C4-2B (cell line): ENCODE measurements around the gene ORM2.

Experiments used
- H3K27ac ChIP-seq: fragments of 450-650 bp; 2 replicates; pipeline ENCODE4 v1.5.1; 2017
- CTCF ChIP-seq: fragments of 450-650 bp; conservative IDR thresholded peaks from 2 replicates; pipeline ENCODE4 v1.5.1; 2017; ENCODE audit warnings: mild to moderate bottlenecking
- ZFX ChIP-seq: fragments of 450-650 bp; IDR thresholded peaks from 2 replicates; pipeline ENCODE4 v1.6.1; 2017

The ORM2 gene

GRCh38 chr9:114367366-114367765 is 37.7 kb downstream of the ORM2 start:
- no peak overlapping the region for H3K27ac ChIP-seq
- no peak for TF ChIP-seq ZFX

GRCh38 chr9:114367772-114368569 is 38.3 kb downstream of the ORM2 start:
- H3K27ac ChIP-seq: no peak overlapping the region
- TF ChIP-seq ZFX: no peak
- TF ChIP-seq CTCF: no peak

- no peak for TF ChIP-seq ZFX
- no peak for TF ChIP-seq CTCF
- no peak overlapping the region for H3K27ac ChIP-seq
These were observed 39.8 kb downstream of the ORM2 start for GRCh38 chr9:114369216-114370130.

GRCh38 chr9:114370251-114370967 is 40.7 kb downstream of the ORM2 start:
- no peak overlapping the region for H3K27ac ChIP-seq
- TF ChIP-seq CTCF: no peak
- no peak for TF ChIP-seq ZFX

- no peak overlapping the region for H3K27ac ChIP-seq
- TF ChIP-seq ZFX (no peak), CTCF (no peak)
These were observed 41.3 kb downstream of the ORM2 start for GRCh38 chr9:114370968-114371320.

- TF ChIP-seq ZFX (no peak), CTCF (no peak)
- no peak overlapping the region for H3K27ac ChIP-seq
These were observed 41.8 kb downstream of the ORM2 start for GRCh38 chr9:114371343-114371944.
